Frontal cortex (tissue), 4 donors: ENCODE results near the gene GIT2. TPM values are rescaled to one million over a fixed set of nuclear protein-coding genes. Genes with fewer than 3 reads are reported as not detected.
"Not testable (repeated sequence)": the region's sequence is repeated elsewhere in the genome, so short reads cannot be mapped to it uniquely, and the experiment has no call there.

Experiments
- DNase-seq, 2 donors: peaks; one replicate each; pipeline ENCODE4 v3.0.0; 2012; ENCODE audit warnings: low spot score in 2 of 2
- FAIRE-seq: peaks from 2 replicates; lab custom pipeline; 2012; peaks lifted over from hg19 to GRCh38; lab: Jason Lieb, UNC
- total RNA-seq: library from RNA; depleted of rRNA; stranded (reverse); fragments of >200 nt; gene quantifications from one replicate; pipeline ENCODE4 v1.2.3, GENCODE V29; 2014
- donor health status: control.
- donor health status: control.
- donor health status: control.

Gene GIT2, protein sequence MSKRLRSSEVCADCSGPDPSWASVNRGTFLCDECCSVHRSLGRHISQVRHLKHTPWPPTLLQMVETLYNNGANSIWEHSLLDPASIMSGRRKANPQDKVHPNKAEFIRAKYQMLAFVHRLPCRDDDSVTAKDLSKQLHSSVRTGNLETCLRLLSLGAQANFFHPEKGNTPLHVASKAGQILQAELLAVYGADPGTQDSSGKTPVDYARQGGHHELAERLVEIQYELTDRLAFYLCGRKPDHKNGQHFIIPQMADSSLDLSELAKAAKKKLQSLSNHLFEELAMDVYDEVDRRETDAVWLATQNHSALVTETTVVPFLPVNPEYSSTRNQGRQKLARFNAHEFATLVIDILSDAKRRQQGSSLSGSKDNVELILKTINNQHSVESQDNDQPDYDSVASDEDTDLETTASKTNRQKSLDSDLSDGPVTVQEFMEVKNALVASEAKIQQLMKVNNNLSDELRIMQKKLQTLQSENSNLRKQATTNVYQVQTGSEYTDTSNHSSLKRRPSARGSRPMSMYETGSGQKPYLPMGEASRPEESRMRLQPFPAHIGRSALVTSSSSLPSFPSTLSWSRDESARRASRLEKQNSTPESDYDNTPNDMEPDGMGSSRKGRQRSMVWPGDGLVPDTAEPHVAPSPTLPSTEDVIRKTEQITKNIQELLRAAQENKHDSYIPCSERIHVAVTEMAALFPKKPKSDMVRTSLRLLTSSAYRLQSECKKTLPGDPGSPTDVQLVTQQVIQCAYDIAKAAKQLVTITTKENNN
- 20.4 TPM for total RNA-seq

DNA sequence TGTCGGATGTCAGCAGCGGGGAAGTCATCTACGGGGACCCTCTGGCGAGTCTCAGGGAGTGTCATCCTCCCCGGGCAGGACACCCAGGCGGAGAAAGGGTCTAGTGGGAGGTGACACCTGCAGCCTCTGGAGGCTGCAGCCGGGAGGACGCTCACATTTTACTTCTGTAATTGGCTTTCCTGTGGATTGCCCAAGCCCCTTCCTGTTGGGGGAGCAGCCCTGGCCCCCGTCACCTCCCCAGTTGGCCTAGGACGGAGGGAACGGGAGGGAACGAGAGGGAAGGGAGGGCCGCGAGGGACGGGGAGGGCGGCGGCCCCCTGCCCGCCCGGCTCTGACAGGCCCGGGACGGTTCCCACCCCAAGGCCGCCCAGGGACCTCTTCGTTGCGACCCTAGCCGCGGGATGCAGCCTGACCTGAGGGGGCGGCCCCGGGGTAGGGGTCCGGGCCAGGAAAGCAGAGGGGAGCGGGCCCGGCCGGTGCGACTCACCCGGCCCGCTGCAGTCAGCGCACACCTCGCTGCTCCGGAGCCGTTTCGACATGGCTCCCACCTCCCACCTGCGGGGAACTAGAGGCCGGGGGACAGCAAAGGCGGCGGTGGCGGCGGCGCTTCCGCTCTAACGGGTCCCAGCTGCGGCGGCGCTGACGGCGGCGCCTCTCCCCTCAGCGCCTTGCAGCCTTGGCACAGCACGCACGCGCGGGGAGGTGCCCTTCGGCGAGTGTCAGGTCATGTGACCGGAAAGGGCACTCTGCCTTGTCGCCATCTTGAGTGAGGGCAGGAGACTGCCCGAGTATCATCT is at the start of gene GIT2:
GIT2 (minus strand) TSS at position 683 of the 797 bp plus-strand sequence; CDS start at position 539, 144 bp downstream.
- FAIRE-seq (no peak), DNase-seq (peak; percentile 92 to 94)

DNA sequence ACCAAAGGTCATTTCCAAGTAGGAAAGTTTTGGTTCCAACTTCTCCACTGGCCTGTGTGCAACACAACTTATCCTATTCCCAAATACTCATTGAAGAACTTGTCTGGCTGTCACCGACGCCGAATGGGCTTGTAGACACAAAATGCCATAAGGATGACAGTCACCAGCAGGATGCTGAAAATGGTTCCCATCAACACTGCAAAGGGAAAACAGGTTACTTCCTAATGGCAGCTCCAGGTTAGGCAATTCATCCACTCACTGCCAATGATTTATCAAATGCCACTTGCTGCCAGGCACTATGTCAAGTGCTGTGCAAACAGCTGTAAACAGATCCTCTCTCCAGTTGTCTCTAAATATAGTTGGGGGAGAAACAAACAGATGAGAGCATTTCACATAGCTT is 46.1 kb upstream of the GIT2 start:
- FAIRE-seq (no peak), DNase-seq (no peak)

DNA sequence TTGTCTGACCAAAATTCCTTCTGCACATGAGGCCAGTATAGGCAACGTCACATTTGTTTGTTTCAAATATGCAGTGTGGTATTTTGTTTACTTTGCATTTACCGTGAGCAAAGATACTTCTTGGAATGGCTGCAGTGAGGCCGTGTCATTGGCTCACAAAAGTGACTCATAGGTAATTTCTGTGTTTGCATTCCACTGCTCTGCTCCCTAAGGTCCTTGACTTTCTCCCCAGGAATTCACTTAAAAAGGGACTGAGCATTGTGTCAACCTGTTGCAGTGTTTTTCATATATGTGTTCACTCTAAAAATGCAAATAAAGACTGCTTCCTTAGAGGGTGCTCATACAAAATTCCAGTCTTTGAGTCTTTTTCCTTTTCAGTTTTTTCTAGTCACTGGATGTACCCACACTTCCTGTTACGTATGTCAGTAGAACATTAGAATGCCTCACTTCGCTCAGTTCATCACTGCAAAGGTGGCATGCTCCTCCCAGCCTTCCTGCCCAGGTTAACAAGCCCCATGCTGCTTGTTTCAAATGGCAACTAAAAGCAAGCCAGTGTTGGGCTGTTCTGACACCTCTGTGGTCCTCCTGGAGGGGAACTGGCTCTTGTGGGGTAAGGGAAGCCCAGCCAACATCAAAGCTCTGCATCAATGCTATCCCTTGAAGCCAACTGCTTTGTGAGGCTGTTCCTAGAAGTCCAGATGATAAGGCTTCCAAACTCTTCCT is 43.1 kb upstream of the GIT2 start:
- DNase-seq: no peak
- FAIRE-seq: no peak

DNA sequence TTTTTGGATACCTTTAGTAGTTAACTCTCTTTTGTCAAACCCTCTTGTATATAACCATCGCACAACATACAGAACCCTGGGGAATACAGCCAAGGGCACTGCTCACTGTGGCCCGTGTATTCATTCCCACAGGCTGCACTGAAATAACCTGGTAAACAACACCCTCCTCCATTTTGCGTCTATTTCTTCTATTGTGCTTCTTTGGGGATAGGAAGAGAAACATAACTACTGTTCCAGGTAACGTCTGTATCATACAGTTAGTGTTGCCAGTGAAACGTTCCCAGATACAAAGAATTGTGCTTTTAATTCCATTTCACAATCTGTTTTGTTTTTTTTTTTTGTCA is 42.5 kb upstream of the GIT2 start:
- no peak for FAIRE-seq
- DNase-seq: no peak

DNA sequence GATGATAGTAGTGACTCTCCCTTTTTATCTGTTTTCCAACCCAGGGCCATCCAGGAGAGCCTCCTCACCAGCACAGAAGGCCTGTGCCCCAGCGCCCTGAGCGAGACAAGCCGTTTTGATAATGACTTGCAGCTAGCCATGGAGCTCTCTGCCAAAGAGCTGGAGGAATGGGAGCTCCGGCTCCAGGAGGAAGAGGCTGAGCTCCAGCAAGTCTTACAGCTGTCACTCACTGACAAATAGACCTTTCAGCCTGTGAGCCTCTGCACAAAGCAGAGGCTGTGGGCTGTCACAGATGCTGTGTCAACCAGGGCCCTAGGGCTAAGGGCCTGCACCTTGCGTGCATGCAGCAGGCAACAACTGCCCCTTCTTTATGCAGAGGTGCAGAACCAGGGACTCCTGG is 41.1 kb upstream of the GIT2 start:
- FAIRE-seq: no peak

DNA sequence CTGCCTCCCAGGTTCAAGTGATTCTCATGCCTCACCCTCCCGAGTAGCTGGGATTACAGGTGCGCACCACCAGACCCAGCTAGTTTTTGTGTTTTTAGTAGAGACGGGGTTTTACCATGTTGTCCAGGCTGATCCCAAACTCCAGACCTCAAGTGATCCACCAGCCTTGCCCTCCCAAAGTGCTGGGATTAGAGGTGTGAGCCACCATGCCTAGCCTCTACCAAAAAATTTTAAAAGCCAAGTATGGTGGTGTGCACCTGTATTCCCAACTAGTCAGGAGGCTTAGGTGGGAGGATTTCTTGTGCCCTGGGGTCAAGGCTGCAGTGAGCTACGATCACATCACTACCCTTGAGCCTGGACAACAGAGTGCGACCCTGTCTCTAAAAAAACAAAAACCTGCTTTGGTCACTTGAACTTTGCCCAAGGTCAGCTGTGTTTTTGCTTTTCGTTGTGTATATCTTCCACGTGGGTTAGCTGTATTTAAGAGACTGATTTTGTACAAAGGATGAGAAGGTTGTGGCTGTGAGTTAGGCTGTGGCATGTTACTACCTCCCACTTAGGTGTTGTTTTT is 39.5 kb upstream of the GIT2 start:
- FAIRE-seq: no peak
- DNase-seq: no peak

More for the DNA sequence above, 41.1 kb upstream of the GIT2 start:
- no peak for DNase-seq

DNA sequence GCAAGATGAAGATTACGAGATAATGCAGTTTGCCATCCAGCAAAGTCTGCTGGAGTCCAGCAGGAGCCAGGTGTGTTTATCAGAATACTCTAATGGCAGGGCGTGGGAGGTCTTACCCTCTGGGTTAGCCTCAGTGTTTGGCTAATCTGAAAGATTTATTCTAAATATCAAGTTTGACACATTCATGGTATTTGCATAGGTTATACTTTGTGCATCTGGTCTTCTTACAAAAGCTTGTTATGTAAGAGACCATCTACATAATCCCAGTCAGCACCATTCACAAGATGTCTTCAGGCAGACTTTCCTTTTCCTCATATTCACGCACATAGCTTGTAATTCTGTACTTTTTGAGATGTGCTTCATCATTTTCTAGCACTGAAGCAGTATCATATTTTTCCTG is 37.7 kb upstream of the GIT2 start:
- FAIRE-seq (no peak), DNase-seq (no peak)

DNA sequence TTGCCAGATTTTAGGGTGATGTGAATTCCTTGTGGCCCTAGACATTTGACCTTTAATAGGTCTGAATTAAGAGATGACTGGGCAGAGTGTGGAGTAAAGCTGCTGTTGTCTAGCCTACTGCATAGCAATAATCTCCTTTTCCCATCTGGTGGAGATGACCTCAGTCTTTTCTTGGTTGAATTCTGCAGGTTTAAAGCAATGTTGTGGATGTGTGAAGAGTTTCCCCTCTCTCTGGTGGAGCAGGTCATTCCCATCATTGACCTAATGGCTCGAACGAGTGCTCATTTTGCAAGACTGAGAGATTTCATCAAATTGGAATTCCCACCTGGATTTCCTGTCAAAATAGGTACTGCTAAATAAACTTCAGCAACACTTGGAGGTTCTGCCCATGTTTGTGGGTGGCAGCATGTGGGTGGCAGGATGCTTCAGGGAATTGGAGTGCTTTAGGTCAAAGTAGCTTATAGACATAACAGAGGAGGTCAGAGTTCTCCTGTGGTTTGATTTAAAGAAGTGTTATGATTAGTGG is 33.2 kb upstream of the GIT2 start:
- no peak for DNase-seq

DNA sequence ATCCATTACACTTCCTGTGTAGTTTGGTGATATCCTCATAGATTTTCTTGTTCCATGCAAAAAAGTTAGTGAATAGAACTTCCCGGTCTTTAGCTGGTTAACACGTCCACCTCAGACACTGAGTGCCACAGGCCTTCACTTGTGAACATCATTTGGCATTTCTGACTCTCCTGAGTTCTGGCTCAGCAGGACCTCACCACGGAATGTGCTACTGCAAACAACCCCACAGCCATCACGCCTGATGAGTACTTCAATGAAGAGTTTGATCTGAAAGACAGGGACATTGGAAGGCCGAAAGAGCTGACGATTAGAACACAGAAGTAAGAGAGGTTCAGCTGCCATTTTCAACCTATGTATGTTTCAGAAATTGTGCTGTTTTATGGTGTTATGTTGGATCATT is 32.2 kb upstream of the GIT2 start:
- DNase-seq (no peak), FAIRE-seq (no peak)

More for the DNA sequence above, 33.2 kb upstream of the GIT2 start:
- FAIRE-seq: no peak

DNA sequence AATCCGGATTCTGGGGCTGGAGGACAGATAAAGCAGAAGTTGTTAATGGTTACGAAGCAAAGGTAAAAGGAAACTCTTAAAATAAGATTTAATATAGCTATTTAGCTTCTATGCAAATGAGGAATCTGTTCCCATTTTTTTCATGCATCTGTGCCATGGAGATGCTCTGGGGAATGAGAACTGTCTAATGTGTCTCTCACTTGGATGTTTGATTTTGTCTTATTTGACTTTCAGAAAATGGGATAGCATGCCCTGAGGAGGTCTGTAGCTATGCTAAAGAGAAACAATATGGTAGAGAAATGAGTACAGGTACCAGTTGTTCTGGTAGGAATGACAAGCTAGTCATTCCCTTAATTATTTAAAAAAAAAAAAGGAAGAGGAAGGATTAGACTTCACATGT is 27.9 kb upstream of the GIT2 start:
- FAIRE-seq: no peak
- no peak for DNase-seq

DNA sequence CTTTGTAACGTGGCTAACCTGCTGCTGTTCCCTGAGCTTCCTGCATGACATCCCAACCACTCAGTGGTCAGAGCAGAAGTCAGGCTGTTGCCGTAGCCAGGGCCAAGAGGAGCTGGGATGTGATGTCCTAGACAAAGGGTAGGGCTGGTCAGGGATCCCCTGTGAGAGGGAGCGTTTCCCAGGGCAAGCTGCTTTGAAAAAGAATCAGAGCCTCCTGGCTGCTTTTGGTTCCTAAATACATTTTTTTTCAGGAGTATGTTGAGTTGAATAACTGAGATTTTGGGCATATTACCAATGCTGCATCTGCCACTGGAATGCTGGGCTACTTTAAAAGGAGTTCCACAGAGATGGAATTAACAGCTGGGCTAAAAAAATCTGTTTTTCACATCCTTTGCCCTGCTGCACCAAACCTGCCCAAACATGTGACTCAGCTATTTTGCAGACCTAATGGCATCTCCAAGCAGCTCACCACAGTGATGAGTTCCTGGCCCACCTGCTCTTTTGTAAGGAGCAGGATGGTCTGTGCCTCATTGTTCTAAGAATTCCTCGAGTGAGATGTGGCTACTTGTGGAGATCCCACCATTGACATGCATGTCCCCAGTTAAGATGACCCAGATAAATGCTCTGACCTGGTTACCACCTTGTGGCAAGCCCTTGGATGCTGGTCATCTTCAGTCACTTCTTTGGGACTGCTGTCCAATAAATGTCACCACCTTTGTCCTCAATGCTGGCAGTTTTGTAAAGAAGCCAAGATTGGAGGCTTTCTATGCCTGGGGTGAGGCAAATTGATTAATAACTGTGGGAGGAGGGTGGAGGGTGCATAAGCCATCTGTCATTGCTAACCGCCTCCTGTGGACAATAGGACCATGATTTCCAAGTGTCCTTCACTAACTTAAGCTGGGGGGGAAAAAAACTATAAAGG is 27.2 kb upstream of the GIT2 start:
- no peak for FAIRE-seq
- no peak for DNase-seq

DNA sequence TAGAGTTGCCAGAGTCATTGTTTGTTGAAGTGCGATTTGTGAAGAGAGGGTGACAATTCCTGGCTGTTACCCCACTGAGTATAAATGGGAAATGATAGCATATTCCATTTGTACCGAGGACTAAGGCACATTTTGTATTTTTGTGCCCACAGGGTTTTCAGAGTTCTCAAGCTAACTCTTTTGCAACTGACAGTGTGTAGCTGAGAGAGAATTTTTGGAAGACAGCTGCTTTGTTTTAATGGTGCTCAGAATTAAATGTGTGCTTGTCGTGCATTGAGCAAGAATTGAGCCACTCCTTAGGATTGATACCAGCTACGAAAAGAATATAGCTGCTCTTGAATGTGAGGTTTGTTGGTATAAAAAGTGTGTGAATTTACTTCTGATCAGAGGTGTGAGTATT is 24.8 kb upstream of the GIT2 start:
- FAIRE-seq: no peak

DNA sequence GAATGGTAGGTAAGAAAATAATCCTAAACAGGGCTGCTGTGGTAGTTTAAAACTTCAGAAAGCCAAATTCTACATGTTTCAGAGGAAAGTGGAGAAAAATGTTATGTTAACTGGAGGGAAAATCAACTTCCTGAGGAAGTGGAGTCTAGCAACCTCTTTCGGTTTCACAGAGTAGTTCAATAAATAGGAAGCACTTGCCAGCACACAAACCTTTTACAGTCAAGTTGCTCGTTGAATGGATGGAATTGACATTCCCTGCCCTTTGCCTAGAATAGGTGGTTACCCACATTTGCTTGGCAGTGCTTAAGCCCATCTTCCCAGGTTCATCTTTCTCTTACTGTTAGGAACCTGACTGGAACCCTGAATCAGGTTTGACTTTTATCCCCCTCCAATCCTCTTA is 19.0 kb upstream of the GIT2 start:
- no peak for FAIRE-seq
- no peak for DNase-seq

More for the DNA sequence above, 24.8 kb upstream of the GIT2 start:
- DNase-seq: no peak

DNA sequence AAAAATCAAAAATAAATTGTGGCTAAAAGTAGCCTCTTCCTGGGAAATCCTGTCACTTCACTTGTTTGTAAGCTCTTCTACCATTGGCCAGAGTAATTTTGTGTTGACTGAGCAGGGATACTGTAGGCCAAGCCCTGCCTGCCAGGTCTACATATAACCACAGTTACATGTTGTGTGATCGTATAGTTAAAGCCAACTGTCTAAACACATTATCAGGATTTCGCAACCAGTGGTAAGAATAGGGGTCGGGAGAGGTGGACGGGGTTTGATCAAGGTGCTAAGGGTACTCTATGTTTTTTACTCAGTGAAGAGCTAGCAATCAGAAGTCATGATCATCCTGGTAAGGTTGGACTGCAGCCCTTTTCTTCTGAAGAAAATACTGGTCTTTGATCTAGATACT is 16.5 kb upstream of the GIT2 start:
- no peak for FAIRE-seq
- no peak for DNase-seq

DNA sequence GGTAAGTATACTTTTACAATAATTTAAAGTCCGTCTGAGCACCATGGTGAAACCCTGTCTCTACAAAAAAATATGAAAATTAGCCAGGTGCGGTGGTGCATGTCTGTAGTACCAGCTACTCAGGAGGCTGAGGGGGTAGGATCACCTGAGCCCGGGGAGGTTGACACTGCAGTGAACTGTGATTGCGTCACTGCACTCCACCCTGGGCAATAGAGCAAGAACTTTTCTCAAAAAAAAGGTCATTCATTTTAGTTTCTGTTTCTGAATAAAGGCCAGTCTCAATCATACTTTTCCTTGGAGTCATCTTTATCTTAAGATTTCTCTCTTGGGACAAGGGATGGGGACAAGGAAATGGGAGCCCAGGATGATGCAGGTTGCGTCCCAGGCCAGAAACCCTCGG is 16.0 kb upstream of the GIT2 start:
- FAIRE-seq (no peak), DNase-seq (no peak)

DNA sequence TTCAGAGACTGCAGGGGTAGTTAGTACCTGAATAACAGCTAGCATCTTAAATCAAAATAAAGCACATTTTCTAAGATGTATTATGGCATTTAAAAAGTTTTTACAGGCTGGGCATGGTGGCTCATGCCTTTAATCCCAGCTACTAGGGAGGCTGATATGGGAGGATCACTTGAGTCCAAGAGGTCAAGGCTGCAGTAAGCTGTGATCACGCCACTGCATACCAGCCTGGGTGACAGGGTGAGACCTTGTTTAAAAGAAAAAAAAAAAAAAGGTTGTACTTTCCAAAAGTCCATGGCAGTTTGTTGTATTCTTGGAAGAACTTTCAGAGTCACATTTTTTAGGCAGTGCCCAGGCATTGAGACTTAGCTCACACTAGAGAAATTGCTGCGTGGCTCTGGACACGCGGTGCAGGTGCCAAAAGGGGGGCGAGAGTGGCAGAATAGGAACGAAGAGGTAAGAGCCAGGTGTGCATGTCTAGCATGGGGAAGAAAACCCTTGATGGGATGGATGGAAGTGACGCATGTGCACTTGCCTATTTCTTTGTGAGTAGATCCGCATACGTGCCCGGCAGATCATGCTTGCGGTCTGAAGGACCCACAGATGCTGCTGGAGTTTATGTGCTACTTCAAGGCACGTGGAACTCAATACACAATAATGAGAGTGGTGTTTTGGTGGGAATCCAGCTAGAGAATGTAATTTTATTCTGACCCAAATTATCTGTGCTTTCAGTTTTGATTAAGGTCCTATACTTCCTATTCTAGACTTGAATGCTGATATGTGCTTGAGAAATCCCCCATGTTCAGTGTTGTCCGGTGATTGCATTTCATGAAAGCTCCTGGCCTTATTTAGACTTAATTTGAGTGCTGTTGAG is 14.9 kb upstream of the GIT2 start:
- no peak for DNase-seq
- FAIRE-seq: no peak

DNA sequence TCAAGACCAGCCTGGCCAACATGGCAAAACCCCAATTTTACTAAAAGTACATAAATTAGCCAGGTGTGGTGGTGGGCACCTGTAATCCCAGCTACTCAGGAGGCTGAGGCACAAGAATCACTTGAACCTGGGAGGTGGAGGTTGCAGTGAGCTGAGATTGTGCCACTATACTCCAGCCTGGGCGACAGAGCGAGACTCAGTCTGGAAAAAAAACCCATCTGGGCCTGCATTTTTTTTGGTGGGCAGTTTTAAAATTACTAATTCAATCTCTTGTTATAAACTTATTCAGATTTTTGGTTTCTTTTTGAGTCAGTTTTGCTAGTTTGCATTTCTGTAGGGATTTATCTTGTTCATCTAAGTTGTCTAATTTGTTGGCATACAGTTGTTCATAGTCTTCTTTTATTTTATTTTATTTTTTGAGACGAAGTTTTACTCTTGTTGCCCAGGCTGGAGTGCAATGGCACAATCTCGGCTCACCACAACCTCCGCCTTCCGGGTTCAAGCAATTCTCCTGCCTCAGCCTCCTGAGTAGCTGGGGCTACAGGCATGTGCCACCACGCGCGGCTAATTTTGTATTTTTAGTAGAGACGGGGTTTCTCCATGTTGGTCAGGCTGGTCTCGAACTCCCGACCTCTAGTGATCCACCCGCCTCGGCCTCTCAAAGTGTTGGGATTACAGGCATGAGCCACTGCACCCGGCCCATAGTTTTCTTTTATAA is 12.7 kb upstream of the GIT2 start:
- not testable (repeated sequence) for FAIRE-seq, DNase-seq
